Frontal cortex (tissue), 4 donors: ENCODE data around the gene ZNF324. TPM values are rescaled to one million over a fixed set of nuclear protein-coding genes. Genes with fewer than 3 reads are reported as not detected.
"Not testable (repeated sequence)": the region's sequence is repeated elsewhere in the genome, so short reads cannot be mapped to it uniquely, and the experiment has no call there.

Source experiments
- DNase-seq, 2 donors: peaks; one replicate each; pipeline ENCODE4 v3.0.0; 2012; ENCODE audit warnings: low spot score in 2 of 2
- FAIRE-seq: peaks from 2 replicates; lab custom pipeline; 2012; peaks lifted over from hg19 to GRCh38; lab: Jason Lieb, UNC
- total RNA-seq: library from RNA; depleted of rRNA; stranded (reverse); fragments of >200 nt; gene quantifications from one replicate; pipeline ENCODE4 v1.2.3, GENCODE V29; 2014
- donor health status: control.
- donor health status: control.
- donor health status: control.

Gene ZNF324
- total RNA-seq, 1 donor from 2014 or later: 20.8 TPM

GRCh38 chr19:58469241-58470013 is 2.5 kb downstream of the ZNF324 start:
- no peak for DNase-seq
- no peak for FAIRE-seq

- not testable (repeated sequence) for FAIRE-seq, DNase-seq
These were observed 4.1 kb downstream of the ZNF324 start for GRCh38 chr19:58470837-58471543.

GRCh38 chr19:58471736-58472135 is 4.9 kb downstream of the ZNF324 start:
- DNase-seq (no peak), FAIRE-seq (no peak)

- FAIRE-seq (no peak), DNase-seq (no peak)
These were observed 6.9 kb downstream of the ZNF324 start for GRCh38 chr19:58473775-58474174.

- DNase-seq (no peak), FAIRE-seq (no peak)
These were observed 7.6 kb downstream of the ZNF324 start for GRCh38 chr19:58474291-58474996.

GRCh38 chr19:58474997-58475713 is 8.3 kb downstream of the ZNF324 start:
- DNase-seq (no peak), FAIRE-seq (no peak)

GRCh38 chr19:58475714-58476497 is 9.0 kb downstream of the ZNF324 start, which contains the start of gene ZNF446:
ZNF446 (plus strand) TSS chr19:58476352; CDS start chr19:58477219, 867 bp downstream.
- DNase-seq: peak; percentile 97 to 98
- FAIRE-seq: no peak

GRCh38 chr19:58476498-58477015 is 9.7 kb downstream of the ZNF324 start:
- peak in 1 of 2 donors; percentile 52 for DNase-seq

GRCh38 chr19:58477130-58477529 is 10.2 kb downstream of the ZNF324 start:
- DNase-seq (no peak), FAIRE-seq (no peak)

More at GRCh38 chr19:58476498-58477015, 9.7 kb downstream of the ZNF324 start:
- FAIRE-seq: no peak

- no peak for DNase-seq
- no peak for FAIRE-seq
These were observed 11.0 kb downstream of the ZNF324 start for GRCh38 chr19:58477871-58478270.

- FAIRE-seq (no peak), DNase-seq (no peak)
These were observed 12.4 kb downstream of the ZNF324 start for GRCh38 chr19:58479303-58479702.

- FAIRE-seq (no peak), DNase-seq (no peak)
These were observed 13.0 kb downstream of the ZNF324 start for GRCh38 chr19:58479736-58480480.

GRCh38 chr19:58480481-58480830 is 13.6 kb downstream of the ZNF324 start:
- DNase-seq (no peak), FAIRE-seq (no peak)

- DNase-seq: no peak
- no peak for FAIRE-seq
These were observed 14.0 kb downstream of the ZNF324 start for GRCh38 chr19:58480831-58481230.

GRCh38 chr19:58482372-58482771 is 15.5 kb downstream of the ZNF324 start:
- DNase-seq (no peak), FAIRE-seq (no peak)

GRCh38 chr19:58483776-58484175 is 16.9 kb downstream of the ZNF324 start:
- FAIRE-seq (no peak), DNase-seq (no peak)

- FAIRE-seq, DNase-seq: not testable (repeated sequence)
These were observed 17.5 kb downstream of the ZNF324 start for GRCh38 chr19:58484349-58484748.

GRCh38 chr19:58491393-58491792 is 24.5 kb downstream of the ZNF324 start:
- DNase-seq (no peak), FAIRE-seq (no peak)
